RWPE1 (cell line): Measurements from ENCODE around the gene PRR5.

Experiments used
- CTCF ChIA-PET: fragments of 350-600 bp; sonication (Branson Sonifier 250); formaldehyde crosslinking; extraction: SDS; loops from one replicate; lab custom pipeline; 2021; lab: Yijun Ruan, JAX
- POLR2A ChIA-PET: fragments of 400-600 bp; formaldehyde crosslinking; extraction: SDS; loops from one replicate; lab custom pipeline; 2020; ENCODE audit warnings: antibody characterized with exemption; ENCODE audit not compliant: low non-redundant PET; lab: Yijun Ruan, JAX
- DNase-seq: peaks from one replicate; pipeline ENCODE4 v3.0.0; 2012; ENCODE audit warnings: low spot score
- H3K27ac ChIP-seq: fragments of 450-650 bp; 2 replicates; pipeline ENCODE4 v1.5.1; 2017
- TF ChIP-seq, protein P1 (sequence below): fragments of 450-650 bp; conservative IDR thresholded peaks from 2 replicates; pipeline ENCODE4 v1.5.1; 2017; ENCODE audit warnings: low read depth, mild to moderate bottlenecking

PRR5 gene

DNA sequence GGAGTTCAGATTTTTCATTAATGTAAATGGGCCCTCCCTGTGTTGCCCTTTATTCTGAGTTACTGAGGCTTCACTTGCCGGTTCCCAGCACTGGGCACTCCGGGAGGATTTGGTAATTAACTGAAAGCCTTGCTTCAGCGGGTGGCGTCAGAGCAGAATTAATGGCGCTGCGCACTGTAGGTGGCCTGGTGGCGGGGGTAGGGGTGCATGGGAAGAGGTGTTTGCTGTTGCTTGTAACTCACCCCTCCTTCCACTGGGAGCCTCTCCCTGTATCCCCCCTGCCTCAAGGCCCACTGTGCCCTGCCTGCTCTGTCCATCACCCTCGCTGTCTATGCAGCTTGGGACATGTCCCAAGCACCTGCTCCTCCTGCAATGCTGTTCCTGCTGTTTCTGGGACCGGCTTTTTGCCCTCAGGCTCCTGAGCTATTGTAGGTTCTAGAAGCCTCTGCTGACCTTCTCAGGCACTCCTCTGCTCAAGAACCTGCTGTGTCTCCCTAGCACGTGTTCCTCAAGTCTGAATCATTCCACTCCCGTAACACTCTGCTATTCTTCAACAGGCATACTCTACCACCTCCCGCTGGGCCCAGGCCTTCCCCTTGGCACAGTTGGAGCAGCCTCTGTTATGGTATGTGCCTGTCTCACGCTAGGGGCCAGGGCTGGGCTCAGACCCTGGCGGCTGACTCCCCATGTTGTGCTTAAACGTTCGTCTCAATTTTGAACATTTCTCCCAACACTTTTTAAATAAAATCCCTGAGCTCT is 74.8 kb downstream of the PRR5 start:
- POLR2A ChIA-PET = no interaction called here
- CTCF ChIA-PET = interaction anchor here (0.6 kb wide), 2 partner anchors 60 to 608 kb away, joined by 3 to 5 read pairs; no protein-coding TSS in a partner anchor
- H3K27ac ChIP-seq = no peak overlapping the region
- DNase-seq = no peak
- TF ChIP-seq, protein P1, sequence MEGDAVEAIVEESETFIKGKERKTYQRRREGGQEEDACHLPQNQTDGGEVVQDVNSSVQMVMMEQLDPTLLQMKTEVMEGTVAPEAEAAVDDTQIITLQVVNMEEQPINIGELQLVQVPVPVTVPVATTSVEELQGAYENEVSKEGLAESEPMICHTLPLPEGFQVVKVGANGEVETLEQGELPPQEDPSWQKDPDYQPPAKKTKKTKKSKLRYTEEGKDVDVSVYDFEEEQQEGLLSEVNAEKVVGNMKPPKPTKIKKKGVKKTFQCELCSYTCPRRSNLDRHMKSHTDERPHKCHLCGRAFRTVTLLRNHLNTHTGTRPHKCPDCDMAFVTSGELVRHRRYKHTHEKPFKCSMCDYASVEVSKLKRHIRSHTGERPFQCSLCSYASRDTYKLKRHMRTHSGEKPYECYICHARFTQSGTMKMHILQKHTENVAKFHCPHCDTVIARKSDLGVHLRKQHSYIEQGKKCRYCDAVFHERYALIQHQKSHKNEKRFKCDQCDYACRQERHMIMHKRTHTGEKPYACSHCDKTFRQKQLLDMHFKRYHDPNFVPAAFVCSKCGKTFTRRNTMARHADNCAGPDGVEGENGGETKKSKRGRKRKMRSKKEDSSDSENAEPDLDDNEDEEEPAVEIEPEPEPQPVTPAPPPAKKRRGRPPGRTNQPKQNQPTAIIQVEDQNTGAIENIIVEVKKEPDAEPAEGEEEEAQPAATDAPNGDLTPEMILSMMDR = no peak

DNA sequence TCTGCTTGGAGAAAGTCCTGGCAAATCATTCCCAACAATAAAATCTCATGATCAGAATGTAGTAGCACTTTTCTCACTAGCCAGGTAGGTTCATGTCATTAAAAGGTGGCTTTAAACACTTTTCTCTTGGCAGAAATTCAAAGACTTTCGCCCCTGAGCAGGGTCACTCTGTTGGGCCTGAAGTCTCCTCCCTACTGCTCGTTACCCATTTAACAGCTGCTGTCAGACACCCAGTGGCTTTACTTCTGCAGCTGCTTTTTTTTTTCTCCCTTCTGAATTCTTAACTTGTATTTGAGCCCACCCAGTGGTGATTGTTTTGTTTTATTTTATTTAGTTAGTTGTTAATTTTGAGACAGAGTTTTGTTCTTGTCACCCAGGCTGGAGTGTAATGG is 75.4 kb downstream of the PRR5 start:
- TF ChIP-seq, protein P1 = no peak
- CTCF ChIA-PET = interaction anchor here (0.6 kb wide), 2 partner anchors 60 to 609 kb away, joined by 3 to 5 read pairs; no protein-coding TSS in a partner anchor
- POLR2A ChIA-PET = no interaction called here
- no peak for DNase-seq
- H3K27ac ChIP-seq = no peak overlapping the region

DNA sequence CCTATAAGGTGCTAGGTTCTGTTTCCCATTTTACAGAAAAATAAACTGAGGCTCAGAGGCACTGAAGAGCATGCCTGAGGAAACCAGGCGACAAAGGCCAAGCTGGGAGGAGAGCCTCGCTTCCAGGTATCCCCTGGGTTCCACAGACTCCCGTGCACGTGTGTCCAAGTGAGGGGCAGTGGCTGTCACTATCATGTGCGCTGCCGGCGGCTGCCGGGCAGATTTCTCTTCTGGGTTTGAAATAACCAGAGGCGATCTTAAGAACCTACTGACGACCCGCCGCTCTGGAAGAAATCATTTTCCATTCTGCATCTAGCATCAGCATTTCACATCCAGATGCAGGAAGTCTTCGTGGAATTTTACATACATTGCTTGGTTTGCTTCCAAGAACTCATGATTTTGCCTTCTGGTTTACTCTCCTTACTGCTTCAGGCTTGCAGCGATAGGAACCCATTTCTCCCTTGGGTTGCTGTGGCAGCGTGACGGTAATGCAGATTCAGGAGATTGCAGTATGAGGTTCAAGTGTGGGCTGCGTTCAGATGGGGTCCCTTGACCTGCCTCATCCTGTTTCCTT is 79.0 kb downstream of the PRR5 start:
- ChIA-PET CTCF (no interaction called here), POLR2A (no interaction called here)
- DNase-seq = no peak
- TF ChIP-seq, protein P1 = no peak
- H3K27ac ChIP-seq = no peak overlapping the region

DNA sequence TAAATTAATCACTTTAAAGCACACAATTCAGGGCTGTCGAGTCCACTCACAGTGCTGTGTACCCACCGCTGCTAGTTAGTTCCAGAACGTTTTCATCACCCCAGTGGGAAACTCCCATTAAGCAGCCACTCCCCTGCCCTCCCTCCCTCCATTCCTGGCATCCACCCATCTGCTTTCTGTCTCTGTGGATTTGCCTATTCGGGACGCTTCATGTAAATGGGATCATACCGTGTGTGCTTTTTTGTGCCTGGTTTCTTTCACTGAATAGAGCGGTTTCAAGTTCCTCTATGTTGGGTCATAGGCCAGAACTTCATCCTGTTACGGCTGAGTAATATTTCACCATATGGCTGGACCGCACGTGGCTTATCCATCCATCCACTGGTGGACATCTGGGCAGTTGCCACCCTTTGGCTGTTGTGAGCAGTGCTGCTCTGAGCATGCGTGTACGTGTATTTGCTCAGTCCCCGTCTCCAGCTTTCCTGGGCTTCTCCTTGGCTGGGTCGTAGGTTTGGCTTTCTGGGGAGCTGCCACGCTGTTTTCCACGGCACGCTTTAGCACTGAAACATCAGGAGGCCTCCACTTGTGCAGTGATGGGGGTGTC is 80.5 kb downstream of the PRR5 start:
- H3K27ac ChIP-seq = no peak overlapping the region
- CTCF ChIA-PET = no interaction called here
- DNase-seq = no peak
- TF ChIP-seq, protein P1 = no peak
- POLR2A ChIA-PET = no interaction called here

DNA sequence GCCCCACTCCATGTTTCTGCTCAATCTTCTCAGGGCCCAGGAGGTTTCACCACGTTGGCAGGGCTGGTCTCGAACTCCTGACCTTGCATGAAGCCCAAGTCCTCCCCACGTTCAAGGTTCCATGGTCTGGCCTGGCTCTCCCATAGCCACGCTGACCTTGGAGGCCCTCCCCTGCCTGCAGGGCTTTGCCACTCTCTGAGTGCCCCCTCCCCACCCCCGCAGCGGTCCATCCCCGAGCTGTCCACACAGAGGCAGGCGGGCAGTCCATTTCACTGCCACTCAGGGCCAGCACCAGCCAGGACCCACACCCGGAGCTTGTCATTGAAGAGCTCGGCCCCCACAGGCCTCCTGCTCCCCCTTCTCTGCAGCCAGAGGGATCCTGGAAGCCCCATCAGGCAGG is 81.1 kb downstream of the PRR5 start:
- ChIA-PET POLR2A (no interaction called here), CTCF (no interaction called here)
- TF ChIP-seq, protein P1 = no peak
- DNase-seq = no peak
- H3K27ac ChIP-seq = no peak overlapping the region

DNA sequence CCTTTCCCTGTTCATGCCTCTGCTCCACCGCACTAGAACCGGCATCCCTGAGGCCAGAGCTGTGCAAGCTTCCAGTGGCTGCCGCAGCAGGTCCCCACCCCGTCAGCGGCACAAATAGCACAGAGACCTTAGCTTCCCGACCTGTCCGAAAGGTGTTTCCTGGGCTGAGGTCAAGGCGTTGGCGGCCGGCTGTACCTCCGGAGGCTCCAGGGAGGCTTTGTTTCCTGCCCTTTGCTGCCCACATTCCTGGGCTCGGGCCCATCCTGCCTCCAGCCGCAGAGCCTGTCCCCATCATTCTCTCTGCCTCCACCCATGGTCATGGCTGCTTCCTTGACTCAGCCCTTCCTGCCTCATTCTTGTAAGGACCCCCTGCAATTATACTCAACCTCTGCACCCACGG is 81.6 kb downstream of the PRR5 start:
- TF ChIP-seq, protein P1 = no peak
- H3K27ac ChIP-seq = no peak overlapping the region
- ChIA-PET POLR2A (no interaction called here), CTCF (no interaction called here)
- no peak for DNase-seq
